HG03354 (cell line): ENCODE measurements around the gene PTN.
"Not testable (repeated sequence)": the region's sequence is repeated elsewhere in the genome, so short reads cannot be mapped to it uniquely, and the experiment has no call there.

Experiments
- ATAC-seq: cut with Tn5 transposase; IDR thresholded peaks from one replicate; pipeline ENCODE4 v1.9.1; 2021; ENCODE audit warnings: mild to moderate bottlenecking; ENCODE audit not compliant: unreplicated experiment, poor library complexity, severe bottlenecking

The PTN gene

DNA sequence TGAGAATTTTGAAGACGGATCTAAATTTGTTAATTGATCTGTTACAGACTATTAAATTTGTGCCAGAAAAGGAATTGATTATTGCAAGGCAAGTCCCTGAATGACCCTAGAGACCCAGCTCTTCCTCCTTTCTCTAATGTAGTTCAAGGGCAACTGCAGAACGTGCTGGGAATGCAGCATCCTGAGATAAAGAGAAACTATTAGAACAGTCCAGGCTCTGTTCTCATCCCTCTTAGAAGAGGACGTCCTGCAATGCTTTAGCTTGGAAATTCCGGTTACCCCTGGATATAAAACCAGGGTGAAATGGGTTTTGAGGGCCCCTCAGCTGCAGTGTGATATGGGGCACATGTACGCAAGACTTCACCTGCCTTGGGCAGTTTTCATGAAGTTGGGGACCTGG, 67.3 kb downstream of the PTN start:
- ATAC-seq = no peak

DNA sequence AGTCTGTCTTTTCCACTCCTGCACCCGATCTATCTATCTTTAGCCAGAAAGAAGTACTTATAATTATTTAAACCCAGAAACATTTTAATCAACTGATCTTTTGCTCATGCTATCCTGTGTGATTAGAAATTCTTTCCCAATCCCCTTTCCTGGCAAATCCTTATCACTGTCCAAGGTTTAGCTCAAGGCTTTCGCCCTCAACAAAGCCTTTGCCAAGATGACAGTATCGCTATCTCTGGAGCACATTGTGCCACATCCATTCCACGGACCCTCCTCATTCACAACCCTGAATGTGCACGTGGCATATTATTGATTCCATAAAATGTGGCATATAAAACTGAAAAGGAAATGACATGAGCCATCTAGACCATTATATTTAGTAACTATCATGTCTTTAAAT, 71.3 kb downstream of the PTN start:
- ATAC-seq = no peak

DNA sequence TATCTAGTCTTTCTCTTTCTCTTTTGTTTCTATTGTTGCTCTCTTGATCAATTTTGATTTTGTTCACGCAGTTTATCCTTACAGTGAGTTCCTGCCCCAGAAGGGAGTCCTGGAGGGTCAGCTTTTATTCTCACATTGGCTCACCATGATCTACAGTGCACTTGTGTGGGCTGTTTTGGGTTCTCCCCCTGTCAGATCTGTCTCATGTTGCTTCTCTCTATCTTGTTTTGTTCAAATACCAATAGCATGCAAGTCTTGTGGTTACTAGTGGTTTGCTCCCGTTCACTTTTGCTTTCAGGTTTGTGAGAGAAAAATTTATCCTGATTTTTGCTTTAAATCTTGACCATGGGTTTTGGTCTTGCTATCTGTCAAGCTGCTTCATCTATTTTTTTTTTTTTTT, 74.3 kb downstream of the PTN start:
- no peak for ATAC-seq

DNA sequence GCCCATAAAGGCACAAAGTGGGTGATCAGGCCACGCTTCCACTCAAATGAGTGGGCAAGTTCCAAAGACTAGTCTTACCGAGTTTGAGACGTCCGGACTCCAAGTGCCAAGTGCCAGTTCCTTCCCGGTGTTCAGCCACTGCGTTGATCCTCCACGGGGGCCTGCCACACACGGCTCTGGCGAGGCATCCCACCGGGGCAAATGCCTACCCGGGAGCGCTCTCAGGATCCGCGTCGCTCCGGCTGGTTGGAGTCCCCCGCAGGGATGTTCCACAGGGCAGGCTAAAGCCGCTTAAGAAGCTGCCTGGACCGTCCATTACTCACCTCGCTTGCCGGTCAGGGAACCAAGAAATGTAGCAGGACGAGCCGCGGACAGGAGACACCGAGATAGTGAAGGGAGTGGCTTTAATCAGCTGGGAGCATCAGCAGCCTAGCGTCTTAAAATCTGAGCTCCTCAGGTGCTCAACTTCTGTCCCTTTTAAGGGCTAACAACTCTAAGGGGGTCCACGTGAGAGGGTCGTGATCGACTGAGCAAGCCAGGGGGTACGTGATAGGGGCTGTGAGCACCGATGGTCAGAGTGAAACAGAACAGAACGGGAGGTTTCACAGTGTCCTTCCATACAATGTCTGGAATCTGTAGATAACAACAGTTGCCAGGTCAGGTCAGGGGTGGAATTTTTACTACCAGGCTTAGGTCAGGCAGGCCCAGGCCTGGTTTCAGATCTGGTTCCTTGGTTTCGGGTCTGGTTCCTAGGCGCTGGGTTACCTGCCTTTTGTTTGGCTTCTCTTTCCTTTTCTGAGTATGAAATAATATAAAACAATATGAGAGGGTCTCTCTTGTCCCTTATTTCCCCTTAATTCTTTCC, 75.3 kb downstream of the PTN start:
- not testable (repeated sequence) for ATAC-seq

DNA sequence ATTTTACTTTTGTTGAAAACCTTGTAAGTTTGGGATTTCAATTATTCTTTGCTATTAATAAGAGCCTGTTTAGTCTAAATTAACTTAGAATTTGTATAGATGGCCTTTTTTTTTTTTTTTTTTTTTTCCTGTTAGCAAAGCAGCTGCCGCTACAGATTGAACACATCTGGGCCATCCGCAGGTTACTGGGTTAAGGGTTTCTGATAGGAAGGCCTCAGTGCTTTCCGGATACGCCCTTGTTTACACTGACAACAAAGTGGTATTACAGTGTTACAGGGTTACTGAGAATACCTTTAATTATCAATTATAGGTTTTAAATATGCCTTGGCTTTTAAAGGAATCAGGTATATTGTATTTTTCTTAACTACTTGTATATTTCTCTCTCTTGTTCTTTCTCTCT, 76.8 kb downstream of the PTN start:
- ATAC-seq = no peak

DNA sequence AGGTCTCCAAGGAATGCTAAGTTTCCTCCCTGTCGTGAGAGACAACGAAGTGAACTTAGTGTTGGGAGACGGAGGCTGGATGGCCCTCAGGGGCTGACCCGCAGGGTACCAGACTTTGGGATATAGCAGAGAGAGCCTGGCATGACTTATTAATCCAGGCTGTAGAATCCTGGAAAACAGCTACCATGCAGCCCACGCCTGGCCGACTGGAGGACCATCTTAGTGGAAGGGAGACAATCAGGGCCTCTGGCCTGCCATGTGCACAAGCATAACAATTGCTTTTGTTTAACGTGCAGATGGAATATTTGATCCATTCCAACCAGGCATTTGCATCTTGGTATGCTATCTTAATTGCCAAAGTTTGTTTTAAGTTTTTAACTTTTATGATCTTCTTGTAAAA, 78.1 kb downstream of the PTN start:
- ATAC-seq = not testable (repeated sequence)

DNA sequence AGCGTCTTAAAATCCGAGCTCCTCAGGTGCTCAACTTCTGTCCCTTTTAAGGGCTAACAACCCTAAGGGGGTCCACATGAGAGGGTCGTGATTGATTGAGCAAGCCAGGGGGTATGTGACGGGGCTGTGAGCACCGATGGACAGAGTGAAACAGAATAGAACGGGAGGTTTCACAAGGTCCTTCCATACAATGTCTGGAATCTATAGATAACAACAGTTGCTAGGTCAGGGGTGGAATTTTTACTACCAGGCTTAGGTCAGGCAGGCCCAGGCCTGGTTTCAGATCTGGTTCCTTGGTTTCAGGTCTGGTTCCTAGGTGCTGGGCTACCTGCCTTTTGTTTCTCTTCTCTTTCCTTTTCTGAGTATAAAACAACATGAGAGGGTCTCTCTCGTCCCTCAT, 80.9 kb downstream of the PTN start:
- no peak for ATAC-seq

DNA sequence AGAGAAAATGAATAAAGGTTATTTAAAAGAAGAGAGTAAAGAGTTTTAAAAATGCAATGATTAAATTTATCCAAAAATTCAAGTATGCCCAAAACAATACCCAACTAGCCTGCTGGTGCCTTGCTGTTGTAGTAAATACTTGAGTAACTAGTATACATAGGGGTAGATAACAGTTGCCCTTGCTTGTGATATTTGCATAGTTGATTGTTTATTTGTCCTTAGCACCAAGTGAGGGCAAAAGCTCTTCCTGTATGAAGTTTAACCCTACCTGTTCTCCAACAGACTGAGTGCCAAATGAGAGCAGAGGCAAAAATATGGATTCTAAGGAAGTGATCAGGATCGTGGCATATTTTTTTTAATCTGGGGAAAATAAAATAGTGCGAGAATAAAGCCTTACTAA, 85.0 kb downstream of the PTN start:
- no peak for ATAC-seq

DNA sequence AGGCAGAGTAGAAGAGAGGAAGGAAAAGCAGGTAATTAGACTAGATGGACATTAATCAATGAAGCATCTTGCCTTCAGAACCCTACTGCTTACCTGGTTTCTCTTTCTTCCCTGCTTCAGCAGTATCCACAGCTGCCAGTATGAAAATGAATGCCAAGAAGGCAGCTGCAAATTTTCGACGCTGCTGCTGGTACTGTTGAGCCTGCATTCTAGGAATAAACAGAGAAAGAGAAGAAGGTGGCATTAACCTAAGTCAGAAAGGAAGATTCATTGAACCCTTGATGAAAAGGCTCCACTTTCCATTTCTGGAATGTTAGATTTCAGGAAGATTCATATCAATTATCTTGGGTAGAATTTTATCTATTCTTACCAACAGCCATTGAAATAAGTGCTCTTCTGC, 88.8 kb downstream of the PTN start:
- ATAC-seq = no peak

DNA sequence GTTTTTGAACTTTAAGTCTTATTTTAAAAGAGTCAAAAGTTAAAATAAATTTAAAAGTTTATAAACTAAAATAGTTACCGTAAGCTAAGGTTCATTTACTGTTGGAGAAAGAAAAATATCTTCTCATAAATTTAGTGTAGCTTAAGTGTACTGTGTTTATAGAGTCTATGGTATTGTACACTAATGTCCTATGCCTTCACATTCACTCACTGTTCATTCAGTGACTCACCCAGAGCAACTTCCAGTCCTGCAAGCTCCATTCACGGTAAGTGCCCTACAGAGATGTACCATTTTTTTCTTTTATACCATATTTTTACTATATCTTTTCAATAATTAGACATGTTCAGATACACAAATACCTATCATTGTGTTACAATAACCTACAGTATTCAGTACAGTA, 97.6 kb downstream of the PTN start:
- ATAC-seq = no peak

DNA sequence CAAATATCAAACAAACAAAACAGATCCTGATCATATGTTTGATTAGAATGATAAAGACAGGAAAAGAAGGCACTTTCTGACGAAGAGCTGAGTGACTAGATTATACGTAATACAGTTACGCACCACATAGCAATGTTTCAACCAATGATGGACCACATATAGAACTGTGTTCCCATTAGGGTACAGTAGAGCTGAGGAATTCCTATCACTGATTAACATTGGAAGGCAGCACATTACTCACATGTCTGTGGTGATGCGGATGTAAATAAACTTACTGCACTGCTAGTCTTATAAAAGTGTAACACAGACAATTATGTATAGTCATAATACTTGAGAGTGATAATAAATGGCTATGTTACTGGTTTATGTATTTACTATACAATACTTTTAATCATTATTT, 98.3 kb downstream of the PTN start:
- no peak for ATAC-seq

DNA sequence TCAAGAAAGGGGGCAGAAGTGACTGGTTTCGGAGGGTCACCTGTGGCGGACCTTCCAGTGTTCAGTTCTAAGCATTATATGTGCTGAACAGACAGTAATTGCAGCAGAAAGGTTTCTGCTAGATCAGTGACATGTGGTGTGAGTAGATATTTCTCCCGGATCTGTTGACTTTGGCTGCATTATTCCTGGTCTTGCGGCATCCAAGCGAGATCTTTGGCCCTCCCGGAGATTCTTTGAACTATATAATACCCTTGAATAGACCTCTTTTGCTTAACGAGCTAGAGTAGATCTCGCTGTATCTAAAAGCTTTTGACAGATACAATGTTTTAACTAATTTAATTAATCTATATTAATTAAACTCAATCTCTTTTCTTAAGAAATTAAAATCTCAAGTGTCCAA, 99.8 kb downstream of the PTN start:
- no peak for ATAC-seq

DNA sequence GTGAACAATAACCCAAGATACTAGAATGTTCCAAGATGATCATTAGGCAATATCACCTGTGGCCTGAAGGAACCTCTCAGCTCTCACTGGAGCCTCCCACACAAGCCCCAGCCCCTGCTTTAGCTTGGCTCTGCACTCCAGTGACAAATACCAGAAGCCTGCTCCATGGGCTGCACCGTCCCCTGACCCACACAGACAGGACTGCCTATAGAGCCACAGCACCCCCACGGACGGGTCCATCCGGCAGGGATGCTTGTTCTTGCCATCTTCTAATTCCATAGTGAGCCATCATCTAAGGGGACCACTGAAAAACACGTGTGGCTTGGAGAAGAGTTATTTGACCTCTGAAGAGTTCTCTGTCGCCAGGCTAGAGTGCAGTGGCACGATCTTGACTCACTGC, 100.9 kb downstream of the PTN start:
- ATAC-seq = no peak

DNA sequence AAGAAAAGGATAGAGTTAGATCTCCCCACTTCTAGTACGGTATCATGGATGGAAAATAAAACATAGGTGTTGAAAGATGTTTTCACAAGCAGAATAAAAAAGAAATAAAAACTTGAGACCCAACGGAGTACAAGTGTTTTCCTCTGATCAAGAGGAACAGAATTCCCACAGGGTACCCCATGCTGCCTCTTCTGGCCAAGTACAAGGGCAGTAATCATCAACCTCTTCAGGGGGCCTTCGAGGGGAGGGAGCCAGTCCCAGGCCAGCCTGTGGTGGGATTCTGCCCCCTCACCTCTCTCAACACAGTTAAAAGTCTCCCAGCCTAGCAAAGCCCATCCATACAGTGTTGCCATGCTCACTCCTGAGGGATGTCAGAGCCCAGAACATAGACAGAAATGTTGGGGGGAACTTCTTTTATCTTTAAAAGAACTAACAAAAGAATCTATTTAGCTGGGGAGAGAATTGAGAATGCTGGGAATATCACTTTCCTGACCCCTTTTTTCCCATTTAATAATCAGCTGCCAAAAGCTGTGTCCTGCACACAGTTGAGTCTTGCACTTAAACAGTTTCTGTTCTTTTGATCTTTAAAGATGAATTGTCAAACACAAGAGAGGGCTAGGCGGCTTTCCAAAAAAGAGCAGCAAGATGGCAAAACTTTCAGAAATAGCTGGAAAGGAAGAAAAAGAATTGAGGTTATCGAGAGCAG, 101.7 kb downstream of the PTN start:
- ATAC-seq = no peak

DNA sequence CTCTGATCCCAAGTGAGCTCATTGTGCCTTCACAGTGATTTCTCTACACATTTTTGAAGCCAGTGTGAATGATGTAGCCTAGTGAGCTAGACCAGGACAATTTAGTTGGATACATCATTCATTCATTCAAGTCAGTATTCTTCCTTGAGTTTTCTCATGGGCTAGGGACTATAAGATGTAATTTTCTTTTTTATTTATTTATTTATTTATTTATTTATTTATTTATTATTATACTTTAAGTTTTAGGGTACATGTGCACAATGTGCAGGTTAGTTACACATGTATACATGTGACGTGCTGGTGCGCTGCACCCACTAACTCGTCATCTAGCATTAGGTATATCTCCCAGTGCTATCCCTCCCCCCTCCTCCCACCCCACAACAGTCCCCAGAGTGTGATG, 104.3 kb downstream of the PTN start:
- not testable (repeated sequence) for ATAC-seq

DNA sequence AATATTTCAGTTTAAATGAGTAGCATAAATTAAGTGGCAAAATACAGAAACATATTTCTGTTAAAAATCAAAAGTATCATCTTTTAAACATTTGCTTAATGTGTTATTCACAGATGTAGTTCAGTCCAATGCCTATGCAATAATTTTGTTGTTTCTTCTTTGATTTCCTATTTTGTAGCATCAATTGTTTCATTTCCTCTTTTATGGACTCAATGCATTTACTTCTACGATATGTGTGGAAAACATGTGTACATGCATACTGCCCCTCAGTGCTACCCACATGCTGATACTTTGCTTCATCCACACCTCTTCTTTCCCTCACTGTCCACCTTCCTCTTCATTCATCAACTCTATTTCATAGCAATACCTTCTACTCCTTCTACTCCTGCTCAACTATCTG, 108.1 kb downstream of the PTN start:
- ATAC-seq = no peak

DNA sequence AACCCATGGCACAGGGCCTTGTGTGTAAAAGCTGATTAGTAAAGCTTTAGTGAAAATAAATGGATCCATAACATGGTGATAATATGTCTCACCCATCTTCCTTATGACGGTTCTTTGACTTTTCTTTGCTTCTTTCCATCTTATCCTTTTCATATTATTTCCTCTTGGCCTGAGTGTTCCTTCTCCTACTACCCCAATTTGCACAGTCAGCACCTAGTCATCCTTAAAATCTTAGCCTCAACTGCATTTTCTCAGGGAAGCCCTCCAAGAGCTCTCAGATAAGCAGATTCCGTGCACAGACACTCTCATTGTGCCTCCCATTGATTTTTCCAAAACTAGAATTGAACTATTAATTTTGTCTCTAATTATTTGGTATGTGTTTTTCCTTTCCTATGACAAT, 112.4 kb downstream of the PTN start:
- ATAC-seq = no peak

DNA sequence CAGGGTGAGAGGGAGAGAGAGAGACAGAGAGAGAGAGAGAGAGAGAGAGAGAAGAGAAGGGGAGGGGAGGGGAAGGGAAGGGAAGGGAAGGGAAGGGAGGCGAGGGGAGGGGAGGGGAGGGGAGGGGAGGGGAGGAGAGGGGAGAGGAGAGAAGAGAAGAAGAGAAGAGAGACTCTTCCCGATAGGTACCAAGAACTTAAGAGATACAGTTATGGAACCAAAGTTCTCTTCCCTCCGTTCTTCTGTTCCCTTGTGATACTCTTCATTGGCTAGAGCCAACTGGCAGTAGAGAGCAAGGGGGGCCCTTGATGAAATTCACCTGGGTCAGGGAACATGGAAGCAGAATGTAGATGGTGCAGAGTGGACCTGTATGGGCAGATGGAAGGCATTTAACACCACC, 122.1 kb downstream of the PTN start:
- ATAC-seq = no peak

DNA sequence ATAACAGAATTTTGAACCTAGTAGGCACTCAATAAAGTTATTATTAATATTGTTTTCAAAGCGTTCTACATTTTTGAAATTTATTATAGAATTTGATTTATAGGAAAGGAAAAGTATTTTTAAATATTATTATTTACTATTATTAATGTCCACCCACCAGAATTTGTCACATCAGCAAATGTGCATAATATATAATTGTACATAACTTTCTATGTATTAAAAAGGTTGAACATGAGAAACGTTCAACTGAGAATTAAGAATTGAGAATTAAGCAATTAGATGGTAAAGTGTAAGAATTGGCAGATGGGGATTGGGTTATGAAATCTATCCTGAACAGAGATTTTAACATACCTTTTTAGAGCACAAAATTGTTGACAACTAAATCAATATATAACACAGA, 129.8 kb downstream of the PTN start:
- ATAC-seq = no peak

DNA sequence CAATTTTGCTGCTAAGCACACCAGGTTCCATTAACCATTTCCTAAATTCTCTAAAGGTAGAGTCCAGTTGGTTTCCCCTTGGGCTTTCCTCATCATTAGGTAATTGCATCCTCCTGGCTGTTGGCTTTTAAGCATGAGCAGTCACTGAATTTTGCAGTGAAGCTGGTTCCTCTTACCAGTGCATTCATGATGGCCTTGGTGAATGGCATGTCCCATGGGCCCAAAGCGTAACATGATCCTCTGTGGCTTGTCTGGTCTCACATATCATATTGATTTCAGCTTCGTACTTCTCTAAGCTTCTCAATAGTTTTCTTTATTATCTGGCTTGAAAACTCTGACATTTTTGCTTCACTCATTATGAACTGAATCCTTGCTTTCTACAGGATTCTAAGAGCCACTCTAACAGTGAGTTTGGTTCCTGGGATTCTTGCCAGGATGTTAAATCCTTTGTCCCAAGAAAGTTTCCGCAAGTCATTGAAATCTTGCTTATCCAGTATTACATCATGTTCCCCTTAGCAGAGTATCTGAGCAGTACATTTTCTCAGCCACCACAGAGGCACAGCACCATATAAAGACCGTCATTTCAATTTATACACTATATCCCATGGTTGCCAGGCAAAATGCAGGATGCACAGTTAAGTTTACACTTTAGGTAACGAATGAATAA, 134.2 kb downstream of the PTN start:
- no peak for ATAC-seq

DNA sequence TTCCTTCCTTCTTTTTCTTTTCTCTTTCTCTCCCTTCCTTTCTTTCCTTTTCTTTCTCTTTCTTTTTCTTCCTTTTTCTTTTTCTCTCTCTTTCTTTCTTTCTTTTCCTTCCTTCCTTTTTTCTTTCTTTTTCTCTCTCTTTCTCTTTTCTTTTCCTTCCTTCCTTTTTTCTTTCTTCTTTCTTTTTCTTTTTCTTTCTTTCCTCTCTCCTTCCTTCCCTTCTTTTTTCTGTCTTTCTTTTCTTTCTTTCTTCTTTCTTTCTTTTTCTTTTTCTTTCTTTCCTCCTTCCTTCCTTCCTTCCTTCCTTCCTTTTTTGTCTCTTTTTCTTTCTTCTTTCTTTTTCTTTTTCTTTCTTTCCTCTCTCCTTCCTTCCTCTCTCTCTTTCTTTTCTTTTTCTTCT, 136.8 kb downstream of the PTN start:
- ATAC-seq = no peak
